ENCODE results near the gene UBE2QL1.

The UBE2QL1 gene

GRCh38 chr5:6496207-6496584, 47.5 kb downstream of the UBE2QL1 start:
- Histone ChIP-seq H3K9me3 (ENCODE audit: low read depth, low read length) (no peaks in the 10 kb centered on the region), H3K9ac (ENCODE audit: insufficient read length) (no peak overlapping the region), H3K4me3 (no peak overlapping the region), H3K36me3 (ENCODE audit: insufficient read depth, low read length) (no peaks in the 10 kb centered on the region), H3K27ac (no peak overlapping the region)
- no peak for DNase-seq (ENCODE audit: low read depth, low spot score)
- TF ChIP-seq POLR2AphosphoS5 (IDR thresholded peaks at IDR 0.05; ENCODE audit: borderline replicate concordance, low read depth, low read length) (no peak), FOXP2 (optimal IDR thresholded peaks at IDR 0.05; ENCODE audit: control extremely low read depth, extremely low read length, insufficient read depth) (no peak), EZH2 (IDR thresholded peaks at IDR 0.05) (no peak)

- no peak overlapping the region for H3K27ac ChIP-seq
- H3K9me3 ChIP-seq (ENCODE audit: low read depth, low read length), result no peaks in the 10 kb centered on the region
- TF ChIP-seq FOXP2 (optimal IDR thresholded peaks at IDR 0.05; ENCODE audit: control extremely low read depth, extremely low read length, insufficient read depth) (no peak), EZH2 (IDR thresholded peaks at IDR 0.05) (no peak), POLR2AphosphoS5 (IDR thresholded peaks at IDR 0.05; ENCODE audit: borderline replicate concordance, low read depth, low read length) (no peak)
- H3K36me3 ChIP-seq (ENCODE audit: insufficient read depth, low read length), result no peaks in the 10 kb centered on the region
- H3K4me3 ChIP-seq, result no peak overlapping the region
- H3K9ac ChIP-seq (ENCODE audit: insufficient read length), result no peak overlapping the region
- DNase-seq (ENCODE audit: low read depth, low spot score), result no peak
Measured at GRCh38 chr5:6496636-6497035, 48.0 kb downstream of the UBE2QL1 start.

- Histone ChIP-seq H3K9me3 (ENCODE audit: low read depth, low read length) (no peaks in the 10 kb centered on the region), H3K9ac (ENCODE audit: insufficient read length) (no peak overlapping the region)
Measured at GRCh38 chr5:6497262-6497661, 48.6 kb downstream of the UBE2QL1 start.

DNA sequence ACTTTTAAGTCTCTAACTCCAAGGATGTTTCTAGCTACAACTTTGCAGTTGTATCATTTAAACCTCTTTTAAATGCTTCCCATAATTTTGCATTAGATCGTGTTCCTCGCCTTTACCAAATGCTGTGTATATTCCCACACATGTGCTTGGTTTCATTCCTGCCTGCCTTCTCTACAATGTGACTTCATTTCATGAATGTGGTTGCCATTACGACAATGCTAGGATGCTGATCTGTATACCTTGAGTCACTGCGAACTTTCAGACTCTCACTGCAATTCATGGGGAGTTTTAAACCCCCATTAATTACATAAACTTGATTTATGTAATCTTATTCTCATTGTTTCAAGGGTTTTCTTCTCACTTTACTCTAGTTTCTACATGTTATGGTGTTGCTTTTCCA, 50.3 kb downstream of the UBE2QL1 start:
- H3K9me3 ChIP-seq (ENCODE audit: low read depth, low read length), result no peaks in the 10 kb centered on the region
- TF ChIP-seq POLR2AphosphoS5 (IDR thresholded peaks at IDR 0.05; ENCODE audit: borderline replicate concordance, low read depth, low read length) (no peak), EZH2 (IDR thresholded peaks at IDR 0.05) (no peak), FOXP2 (optimal IDR thresholded peaks at IDR 0.05; ENCODE audit: control extremely low read depth, extremely low read length, insufficient read depth) (no peak)
- no peak overlapping the region for H3K27ac ChIP-seq
- no peaks in the 10 kb centered on the region for H3K36me3 ChIP-seq (ENCODE audit: insufficient read depth, low read length)
- DNase-seq (ENCODE audit: low read depth, low spot score), result no peak
- no peak overlapping the region for H3K9ac ChIP-seq (ENCODE audit: insufficient read length)
- no peak overlapping the region for H3K4me3 ChIP-seq

More at GRCh38 chr5:6497262-6497661, 48.6 kb downstream of the UBE2QL1 start:
- Histone ChIP-seq H3K4me3 (no peak overlapping the region), H3K27ac (no peak overlapping the region), H3K36me3 (ENCODE audit: insufficient read depth, low read length) (no peaks in the 10 kb centered on the region)
- TF ChIP-seq EZH2 (IDR thresholded peaks at IDR 0.05) (no peak), FOXP2 (optimal IDR thresholded peaks at IDR 0.05; ENCODE audit: control extremely low read depth, extremely low read length, insufficient read depth) (no peak), POLR2AphosphoS5 (IDR thresholded peaks at IDR 0.05; ENCODE audit: borderline replicate concordance, low read depth, low read length) (no peak)
- DNase-seq (ENCODE audit: low read depth, low spot score), result no peak

GRCh38 chr5:6501701-6502100, 53.0 kb downstream of the UBE2QL1 start:
- no peak for DNase-seq (ENCODE audit: low read depth, low spot score)
- no peak for TF ChIP-seq EZH2 (IDR thresholded peaks at IDR 0.05)
- TF ChIP-seq FOXP2 (optimal IDR thresholded peaks at IDR 0.05; ENCODE audit: control extremely low read depth, extremely low read length, insufficient read depth), result no peak
- TF ChIP-seq POLR2AphosphoS5 (IDR thresholded peaks at IDR 0.05; ENCODE audit: borderline replicate concordance, low read depth, low read length), result no peak
- Histone ChIP-seq H3K36me3 (ENCODE audit: insufficient read depth, low read length) (no peaks in the 10 kb centered on the region), H3K4me3 (no peak overlapping the region), H3K9ac (ENCODE audit: insufficient read length) (no peak overlapping the region), H3K9me3 (ENCODE audit: low read depth, low read length) (no peaks in the 10 kb centered on the region), H3K27ac (no peak overlapping the region)

DNA sequence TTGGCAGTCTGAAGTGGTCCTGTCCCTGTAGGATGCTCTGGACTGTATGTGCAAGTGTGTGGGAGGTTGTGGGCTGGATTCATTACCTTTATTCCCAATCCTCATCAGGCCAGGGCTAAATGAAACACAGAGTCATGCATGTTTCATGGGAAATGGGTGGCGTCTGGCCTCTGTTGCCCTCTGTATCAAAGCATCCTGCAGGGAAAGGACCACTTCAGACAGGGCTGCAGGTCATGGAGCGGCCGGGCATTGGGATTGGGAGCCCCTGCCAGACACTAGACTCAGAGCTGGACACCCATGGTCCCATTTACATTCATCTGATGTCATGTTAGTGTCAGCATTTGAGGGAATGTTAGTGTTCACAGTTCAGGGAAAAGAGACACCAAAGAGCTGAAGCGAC, 53.8 kb downstream of the UBE2QL1 start:
- H3K27ac ChIP-seq, result no peak overlapping the region
- no peak overlapping the region for H3K9ac ChIP-seq (ENCODE audit: insufficient read length)
- no peak for TF ChIP-seq FOXP2 (optimal IDR thresholded peaks at IDR 0.05; ENCODE audit: control extremely low read depth, extremely low read length, insufficient read depth)
- no peak for TF ChIP-seq EZH2 (IDR thresholded peaks at IDR 0.05)
- no peak for TF ChIP-seq POLR2AphosphoS5 (IDR thresholded peaks at IDR 0.05; ENCODE audit: borderline replicate concordance, low read depth, low read length)
- H3K36me3 ChIP-seq (ENCODE audit: insufficient read depth, low read length), result no peaks in the 10 kb centered on the region
- H3K9me3 ChIP-seq (ENCODE audit: low read depth, low read length), result no peaks in the 10 kb centered on the region
- no peak overlapping the region for H3K4me3 ChIP-seq
- DNase-seq (ENCODE audit: low read depth, low spot score), result no peak

DNA sequence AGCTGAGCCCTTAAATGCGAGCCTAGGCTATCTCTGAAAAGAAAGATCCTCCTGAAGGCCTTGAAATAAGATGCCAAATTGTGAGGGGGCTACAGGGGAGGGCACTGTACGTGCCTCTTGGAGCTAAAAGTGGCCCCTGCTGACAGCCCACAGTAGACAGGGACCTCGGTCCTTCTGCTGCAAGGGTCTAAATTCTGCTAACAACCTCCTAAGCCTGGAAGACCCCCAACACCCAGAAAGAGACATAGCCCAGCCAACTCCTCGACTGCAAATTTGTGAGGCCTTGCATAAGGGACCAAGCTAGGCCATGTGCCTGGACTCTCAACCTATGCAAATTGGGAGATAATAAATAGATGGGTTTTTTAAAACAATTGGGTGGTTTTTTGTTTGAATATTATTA, 54.7 kb downstream of the UBE2QL1 start:
- DNase-seq (ENCODE audit: low read depth, low spot score), result no peak
- TF ChIP-seq EZH2 (IDR thresholded peaks at IDR 0.05) (no peak), FOXP2 (optimal IDR thresholded peaks at IDR 0.05; ENCODE audit: control extremely low read depth, extremely low read length, insufficient read depth) (no peak), POLR2AphosphoS5 (IDR thresholded peaks at IDR 0.05; ENCODE audit: borderline replicate concordance, low read depth, low read length) (no peak)
- no peak overlapping the region for H3K9ac ChIP-seq (ENCODE audit: insufficient read length)
- H3K9me3 ChIP-seq (ENCODE audit: low read depth, low read length), result no peaks in the 10 kb centered on the region
- H3K4me3 ChIP-seq, result no peak overlapping the region
- no peaks in the 10 kb centered on the region for H3K36me3 ChIP-seq (ENCODE audit: insufficient read depth, low read length)
- no peak overlapping the region for H3K27ac ChIP-seq

GRCh38 chr5:6504677-6505415, 56.2 kb downstream of the UBE2QL1 start:
- Histone ChIP-seq H3K36me3 (ENCODE audit: insufficient read depth, low read length) (no peaks in the 10 kb centered on the region), H3K9ac (ENCODE audit: insufficient read length) (no peak overlapping the region), H3K4me3 (no peak overlapping the region), H3K9me3 (ENCODE audit: low read depth, low read length) (no peaks in the 10 kb centered on the region), H3K27ac (no peak overlapping the region)
- TF ChIP-seq FOXP2 (optimal IDR thresholded peaks at IDR 0.05; ENCODE audit: control extremely low read depth, extremely low read length, insufficient read depth) (no peak), EZH2 (IDR thresholded peaks at IDR 0.05) (no peak), POLR2AphosphoS5 (IDR thresholded peaks at IDR 0.05; ENCODE audit: borderline replicate concordance, low read depth, low read length) (no peak)
- DNase-seq (ENCODE audit: low read depth, low spot score), result no peak

DNA sequence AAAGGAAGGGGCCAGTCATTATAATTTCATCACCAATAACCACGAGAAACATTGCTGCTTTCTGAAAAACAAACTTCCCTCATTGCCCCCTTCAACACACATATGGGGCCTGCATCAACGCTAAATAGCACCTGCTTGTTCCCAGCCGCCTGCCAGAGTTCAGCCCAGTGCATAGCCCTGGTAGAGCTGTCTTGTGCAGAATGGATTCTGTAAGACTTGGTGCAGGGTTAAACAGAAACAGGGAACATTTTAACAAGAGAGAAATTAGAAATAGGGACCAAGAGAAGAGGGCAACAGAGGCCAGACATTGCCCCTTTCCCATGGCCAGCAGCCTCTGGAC, 56.7 kb downstream of the UBE2QL1 start:
- H3K9ac ChIP-seq (ENCODE audit: insufficient read length), result no peak overlapping the region
- H3K27ac ChIP-seq, result no peak overlapping the region
- TF ChIP-seq FOXP2 (optimal IDR thresholded peaks at IDR 0.05; ENCODE audit: control extremely low read depth, extremely low read length, insufficient read depth) (no peak), EZH2 (IDR thresholded peaks at IDR 0.05) (no peak), POLR2AphosphoS5 (IDR thresholded peaks at IDR 0.05; ENCODE audit: borderline replicate concordance, low read depth, low read length) (no peak)
- no peaks in the 10 kb centered on the region for H3K9me3 ChIP-seq (ENCODE audit: low read depth, low read length)
- no peak for DNase-seq (ENCODE audit: low read depth, low spot score)
- no peak overlapping the region for H3K4me3 ChIP-seq
- no peaks in the 10 kb centered on the region for H3K36me3 ChIP-seq (ENCODE audit: insufficient read depth, low read length)
